Hippocampal formation (tissue), 2 donors: ENCODE data around the gene EXOC7.
"Not testable (repeated sequence)": the region's sequence is repeated elsewhere in the genome, so short reads cannot be mapped to it uniquely, and the experiment has no call there.

Experiments
- DNase-seq, 2 donors: peaks; one replicate each; lab custom pipeline; 2025; lab: John Stamatoyannopoulos, UW

The EXOC7 gene

DNA sequence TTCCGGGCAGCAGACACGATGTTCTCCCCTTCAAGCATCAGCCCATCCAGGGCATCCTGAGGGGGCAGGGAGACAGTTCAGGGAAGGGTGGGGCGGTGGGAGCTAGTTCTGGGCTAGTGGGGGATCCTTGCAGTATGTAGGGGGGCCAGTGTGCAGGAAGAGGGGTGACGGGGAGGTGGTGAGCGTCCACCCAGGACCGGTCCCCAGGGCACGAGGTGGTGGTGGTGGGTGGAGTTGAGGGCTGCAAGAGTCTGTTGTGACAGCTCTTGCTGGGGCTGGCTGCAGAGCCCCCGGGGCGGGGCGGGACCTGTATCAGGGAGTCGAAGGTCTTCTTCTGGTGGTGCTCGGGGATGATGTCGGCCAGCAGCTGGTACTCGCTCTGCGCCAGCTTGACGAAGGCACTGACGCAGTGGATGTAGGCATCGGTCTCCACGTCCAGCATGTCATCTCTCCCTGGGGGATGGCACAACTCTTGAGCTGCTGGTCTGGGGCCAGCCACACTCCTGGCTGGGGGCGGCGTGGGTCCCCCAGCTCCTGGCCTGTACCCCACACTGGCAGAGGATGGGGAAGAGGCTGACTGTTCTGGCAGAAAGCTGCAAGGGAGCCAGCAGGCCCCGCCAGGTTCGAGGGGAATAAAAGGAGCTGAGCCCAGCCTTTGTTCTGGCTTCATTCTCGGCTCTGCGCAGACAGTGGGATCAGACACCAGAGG is 14.6 kb downstream of the EXOC7 start:
- DNase-seq: no peak

DNA sequence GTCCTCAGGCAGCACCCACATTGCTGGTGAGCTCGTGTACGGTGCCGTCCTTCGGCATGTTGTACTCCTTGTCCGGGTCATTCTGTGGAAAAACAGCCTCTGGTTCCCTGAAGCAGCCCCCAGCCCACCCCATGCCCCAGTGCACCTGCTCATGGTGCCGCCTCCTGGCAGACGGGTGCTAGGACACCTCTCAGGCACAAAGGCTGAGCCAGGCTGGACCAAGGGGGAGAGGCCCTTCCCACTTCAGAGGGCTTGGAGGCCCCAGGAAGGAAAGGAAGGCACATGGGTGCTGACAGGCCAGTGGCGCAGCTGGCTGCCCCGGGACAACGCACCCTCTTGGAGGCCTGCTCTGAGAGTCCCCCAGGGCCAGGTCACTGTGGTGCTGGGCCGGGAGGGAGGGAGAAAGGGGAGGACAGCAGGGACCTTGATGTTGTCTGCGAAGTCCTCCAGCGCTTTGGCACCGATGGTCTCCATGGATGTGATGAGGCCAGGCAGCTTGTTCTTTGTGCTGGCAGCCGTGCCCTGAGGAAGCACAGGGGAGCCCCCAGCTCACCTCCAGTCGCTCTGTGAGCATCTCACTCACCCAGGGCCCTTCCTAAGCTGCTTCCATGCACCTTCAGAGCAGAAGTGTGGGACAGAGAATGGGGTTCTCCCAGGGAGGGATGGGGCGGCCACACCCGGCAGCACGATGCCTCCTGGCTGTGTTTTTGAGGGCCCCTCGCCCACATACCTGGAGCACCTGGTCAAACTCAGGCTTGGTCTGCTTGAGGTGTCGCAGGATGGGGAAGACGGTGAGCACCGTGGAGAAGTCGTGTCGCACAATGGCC is 15.3 kb downstream of the EXOC7 start:
- DNase-seq: no peak

DNA sequence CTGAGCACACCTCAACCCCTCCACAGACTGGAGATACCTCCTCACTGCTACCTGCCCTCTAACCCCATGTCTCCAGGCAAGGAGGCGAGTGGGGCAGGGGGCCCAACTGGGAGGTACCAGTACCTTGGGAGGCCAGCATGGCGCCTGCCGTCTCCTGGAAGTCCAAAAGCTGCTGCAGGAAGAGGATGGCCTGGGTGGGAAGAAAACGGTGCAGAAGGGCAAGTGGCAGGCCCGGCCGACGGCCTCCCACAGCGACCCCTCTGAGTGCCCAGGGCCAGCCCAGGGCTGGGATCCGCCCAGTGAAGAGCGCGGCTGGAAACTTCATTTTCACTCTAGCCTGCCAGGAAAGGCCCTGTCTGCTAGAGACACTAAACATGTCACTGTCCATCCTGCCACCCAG is 16.1 kb downstream of the EXOC7 start:
- DNase-seq: no peak

DNA sequence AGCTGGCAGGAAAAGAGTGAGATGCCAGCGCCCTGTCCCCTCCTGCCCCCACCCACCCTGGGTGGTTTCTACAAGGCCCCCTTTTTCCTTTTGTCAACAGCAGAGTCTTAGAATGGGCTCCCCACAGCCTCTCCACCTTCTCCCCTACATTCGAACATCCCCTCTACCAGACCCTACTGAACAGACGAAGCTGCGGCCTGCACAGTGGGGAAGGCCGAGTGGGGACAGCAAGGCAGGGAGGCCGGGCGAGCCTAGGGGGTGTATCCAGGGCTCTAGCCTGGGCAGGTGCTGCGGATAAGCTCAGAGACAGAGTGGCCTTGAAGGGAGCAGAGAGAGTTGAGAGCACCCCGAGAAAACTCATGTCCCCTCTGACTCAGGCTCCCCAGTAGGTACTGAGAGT is 17.2 kb downstream of the EXOC7 start:
- DNase-seq: no peak

DNA sequence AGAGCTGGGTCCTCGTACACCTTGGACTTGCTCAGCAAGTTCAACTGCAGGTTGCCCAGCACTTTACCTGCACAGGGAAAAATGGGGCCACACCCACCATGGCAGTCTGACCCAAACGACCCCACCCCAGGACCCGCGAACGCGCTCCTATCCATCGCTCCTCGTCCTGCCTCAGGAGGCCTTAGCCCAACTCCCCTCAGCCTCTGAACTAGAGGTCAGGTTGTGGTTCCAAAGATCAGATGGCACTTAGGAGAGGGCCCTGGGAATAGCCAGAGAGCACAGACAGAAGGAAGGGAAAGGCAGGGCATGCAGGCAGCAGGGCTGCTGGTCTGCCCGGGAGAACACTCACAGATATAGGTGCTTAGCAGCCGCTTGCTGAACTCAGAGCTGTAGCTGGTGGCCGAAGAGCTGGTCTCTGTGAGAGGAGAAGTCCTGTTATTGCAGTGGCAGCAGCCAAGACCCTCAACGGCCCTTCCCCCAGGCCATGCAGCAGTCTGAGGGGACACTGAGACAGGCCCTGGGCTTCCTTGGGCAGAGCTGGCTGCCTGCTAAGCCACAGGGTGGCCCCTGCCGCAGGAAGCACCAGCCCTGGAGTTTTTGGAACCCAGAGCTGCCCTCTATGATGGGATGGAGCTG is 17.7 kb downstream of the EXOC7 start:
- no peak for DNase-seq

DNA sequence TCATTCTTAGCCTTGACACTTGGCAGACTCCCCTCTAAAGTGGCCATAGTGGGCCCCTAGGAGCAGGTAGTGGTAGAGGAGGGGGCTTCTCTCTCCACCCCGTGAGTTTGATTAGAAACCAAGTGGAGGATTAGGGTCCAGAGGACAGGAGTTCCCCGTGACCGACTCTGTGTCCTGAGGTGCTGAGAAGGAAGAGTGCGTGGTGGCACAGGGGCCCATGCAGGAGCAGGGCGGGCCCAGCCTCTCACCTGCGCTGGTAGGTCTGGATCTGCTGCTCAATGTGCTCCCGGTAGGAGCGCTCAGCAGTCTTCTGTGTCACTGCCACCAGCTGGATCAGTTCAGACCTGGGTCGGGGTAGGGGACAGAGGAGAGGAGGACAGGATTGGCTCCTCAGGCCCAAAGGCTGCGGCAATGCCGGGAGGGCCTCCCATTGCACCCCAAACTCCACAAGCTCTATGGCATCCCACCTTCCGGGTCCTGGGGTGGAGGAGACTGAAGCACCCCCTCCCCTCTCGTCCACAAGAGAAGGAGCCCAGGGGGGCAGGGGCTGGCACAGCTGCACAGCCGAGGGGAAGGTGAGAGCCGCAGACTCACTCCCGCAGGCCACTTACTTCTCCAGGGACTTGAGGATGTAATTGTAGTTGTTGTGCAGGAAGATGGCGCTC is 18.4 kb downstream of the EXOC7 start:
- DNase-seq: no peak

DNA sequence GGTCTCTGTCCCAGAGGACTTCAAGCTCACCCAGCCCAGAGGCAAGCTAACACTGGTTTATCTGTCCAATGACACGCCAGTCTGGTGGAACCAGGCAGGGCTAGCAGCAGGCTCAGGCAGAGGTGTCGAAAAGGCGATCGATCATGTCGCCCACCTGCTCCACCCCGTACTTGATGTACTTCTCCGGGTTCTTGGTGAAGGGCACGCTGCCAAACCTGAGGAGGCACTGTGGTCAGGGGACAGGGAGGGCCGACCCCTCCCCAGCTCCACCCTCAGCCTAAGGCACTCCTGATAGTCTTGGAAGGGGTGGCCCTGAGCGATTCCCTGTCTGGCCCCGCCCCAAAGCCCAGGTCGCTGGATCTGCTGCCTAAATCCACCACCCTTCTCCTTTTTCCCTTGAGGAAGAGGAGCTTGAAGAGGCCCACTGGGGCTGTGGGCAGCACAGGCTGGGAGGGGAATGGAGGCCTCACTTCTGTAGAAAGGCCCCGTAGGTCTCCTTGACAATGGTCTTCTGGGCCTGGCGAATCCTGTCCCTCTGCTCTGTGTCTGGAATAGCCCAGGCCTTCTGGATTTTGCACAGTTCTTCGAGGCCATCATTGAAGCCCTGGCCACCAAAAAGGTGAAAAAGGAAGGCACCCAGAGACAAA is 19.9 kb downstream of the EXOC7 start:
- no peak for DNase-seq

DNA sequence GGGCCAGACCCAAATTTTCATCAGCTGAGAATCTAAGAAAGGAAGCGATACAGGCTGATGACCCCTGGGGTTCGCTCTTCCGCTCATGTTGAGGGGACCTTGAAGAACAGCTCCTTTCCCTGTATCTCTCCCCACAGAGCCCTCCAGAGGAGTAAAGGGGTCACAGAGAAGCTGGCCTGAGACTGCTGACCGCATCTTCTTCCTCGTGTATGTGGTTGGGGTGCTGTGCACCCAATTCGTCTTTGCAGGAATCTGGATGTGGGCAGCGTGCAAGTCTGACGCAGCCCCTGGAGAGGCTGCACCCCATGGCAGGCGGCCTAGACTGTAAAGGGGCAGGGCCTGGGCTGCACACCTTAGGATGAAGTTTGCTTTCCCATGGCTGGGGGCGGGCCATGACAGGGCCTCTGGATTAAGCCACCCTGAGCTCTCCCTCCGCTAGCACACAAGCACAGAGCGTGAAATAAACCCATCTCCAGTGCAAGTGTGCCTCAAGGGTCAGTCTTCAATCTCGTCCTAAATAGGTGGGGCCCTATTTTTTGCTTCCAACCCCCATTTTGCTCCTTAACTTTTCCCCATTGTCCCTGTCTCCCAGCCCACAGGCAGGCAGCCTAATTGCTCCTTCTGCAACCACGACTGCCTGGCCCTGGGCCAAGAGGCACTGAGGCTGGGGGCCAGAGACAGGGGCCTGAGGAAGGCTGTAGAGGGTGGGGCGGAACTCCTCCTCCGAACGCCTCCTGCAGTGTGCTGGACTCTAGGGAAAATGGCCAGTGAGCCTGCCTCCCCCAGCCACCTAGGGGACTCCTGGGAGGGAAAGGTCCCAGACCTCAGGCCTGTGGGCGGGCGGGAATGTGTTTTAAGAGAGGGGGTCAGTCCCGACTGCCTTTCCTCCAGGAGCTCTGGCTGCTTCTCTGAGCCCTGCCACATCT is 21.0 kb downstream of the EXOC7 start:
- no peak for DNase-seq

DNA sequence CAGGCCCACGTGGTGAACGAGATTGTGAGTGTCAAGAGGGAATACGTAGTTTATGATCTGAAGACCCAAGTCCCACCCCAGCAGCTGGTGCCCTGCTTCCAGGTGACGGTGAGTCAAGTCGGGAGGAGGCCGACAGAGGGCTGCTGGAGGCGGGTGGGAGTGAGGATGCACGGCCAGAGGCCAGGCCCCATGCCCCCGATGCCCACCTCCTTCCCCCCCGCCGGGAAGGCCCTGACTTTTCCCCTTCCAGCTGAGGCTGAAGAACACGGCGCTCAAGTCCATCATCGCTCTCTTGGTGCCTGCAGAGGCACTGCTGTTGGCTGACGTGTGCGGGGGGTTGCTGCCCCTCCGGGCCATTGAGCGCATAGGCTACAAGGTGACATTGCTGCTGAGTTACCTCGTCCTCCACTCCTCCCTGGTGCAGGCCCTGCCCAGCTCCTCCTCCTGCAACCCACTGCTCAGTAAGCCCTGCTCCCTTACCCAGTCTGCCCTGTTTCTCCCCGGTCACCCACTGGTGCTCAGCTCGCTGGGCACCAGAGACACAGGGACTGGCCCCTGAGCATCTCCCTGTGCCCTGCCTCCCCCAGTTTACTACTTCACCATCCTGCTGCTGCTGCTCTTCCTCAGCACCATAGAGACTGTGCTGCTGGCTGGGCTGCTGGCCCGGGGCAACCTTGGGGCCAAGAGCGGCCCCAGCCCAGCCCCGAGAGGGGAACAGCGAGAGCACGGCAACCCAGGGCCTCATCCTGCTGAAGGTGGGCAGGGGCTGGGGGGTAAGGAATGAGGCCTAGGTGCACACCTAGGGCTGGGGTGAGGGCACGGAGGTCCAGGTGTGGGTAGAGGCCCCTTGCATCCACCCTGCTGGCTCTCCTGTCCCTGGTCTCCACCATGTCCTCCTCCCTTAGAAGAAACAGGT is 22.0 kb downstream of the EXOC7 start:
- no peak for DNase-seq

DNA sequence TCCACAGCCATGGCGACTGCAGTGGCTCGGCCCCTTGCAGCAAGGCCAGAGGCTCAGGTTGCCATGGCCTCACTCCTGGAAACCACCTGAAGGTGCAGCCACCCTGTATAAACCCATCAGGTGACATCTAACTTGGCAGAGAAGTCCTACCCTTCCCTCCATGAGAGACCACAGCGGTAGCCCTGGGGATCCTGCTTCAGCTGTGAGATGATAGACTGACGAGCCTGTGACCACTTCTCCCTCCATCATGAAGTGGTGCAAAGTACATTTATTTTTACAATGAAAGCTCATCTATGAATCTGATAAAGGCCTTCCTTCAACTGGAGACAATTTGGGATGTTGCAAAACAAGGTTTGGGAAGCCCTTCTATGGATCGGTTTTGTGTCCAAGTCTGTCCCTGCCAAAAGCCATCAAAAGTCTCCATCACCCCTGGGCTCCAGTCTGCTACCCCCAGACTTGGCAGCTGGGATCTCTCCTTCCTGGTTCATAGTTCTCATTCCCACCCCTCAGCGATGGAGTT is 22.8 kb downstream of the EXOC7 start:
- DNase-seq: no peak

DNA sequence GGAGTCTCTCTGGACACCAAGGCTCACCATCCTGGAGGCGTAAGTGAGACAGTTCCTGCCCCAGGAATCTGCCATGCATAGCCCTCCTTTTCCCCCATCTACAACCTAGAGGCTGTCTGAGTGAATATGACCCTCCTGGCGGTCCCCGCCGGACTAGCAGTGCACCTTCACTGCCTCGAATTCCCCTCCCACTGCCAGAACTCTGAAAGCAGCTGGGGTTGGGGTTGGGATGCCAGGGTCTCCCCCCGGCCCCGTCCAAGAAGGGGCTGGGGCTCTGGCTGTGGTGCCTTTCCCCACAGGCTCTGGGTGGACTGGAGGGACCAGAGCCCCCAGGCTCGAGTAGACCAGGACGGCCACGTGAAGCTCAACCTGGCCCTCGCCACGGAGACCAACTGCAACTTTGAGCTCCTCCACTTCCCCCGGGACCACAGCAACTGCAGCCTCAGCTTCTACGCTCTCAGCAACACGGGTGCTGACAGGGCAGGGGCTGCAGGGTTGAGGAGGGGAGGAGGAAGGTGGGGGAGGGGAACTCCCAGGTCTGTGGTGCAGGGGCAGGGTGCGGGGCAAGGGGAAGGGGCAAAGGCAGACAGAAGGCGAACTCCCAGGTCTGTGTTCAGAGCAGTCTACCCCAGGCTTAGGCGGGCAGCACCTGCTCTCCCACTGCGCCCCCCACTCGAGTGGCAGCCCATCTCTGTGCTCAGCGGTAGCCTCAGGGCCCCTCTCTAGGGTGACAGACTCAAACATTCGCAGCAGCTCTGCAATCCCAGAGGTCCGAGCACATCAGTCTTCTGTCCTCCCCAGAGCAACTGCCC is 23.4 kb downstream of the EXOC7 start:
- DNase-seq: no peak

DNA sequence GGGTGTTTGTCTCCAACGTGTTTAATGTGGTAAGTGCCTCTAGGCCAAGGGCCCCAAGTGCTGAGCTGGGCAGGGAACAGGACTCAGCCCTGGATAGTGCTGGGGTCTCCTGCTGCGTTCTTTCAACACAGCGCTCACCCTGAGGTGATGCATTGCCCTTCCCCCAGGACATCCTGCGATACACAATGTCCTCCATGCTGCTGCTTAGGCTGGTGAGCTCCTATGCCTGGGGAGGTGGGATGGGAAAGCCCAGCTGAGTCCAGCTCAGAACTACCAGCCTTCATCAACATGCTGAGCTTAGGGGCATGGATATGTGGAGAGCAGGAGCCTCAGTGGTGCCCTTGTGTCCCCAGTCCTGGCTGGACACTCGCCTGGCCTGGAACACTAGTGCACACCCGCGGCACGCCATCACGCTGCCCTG is 24.0 kb downstream of the EXOC7 start:
- DNase-seq: no peak

DNA sequence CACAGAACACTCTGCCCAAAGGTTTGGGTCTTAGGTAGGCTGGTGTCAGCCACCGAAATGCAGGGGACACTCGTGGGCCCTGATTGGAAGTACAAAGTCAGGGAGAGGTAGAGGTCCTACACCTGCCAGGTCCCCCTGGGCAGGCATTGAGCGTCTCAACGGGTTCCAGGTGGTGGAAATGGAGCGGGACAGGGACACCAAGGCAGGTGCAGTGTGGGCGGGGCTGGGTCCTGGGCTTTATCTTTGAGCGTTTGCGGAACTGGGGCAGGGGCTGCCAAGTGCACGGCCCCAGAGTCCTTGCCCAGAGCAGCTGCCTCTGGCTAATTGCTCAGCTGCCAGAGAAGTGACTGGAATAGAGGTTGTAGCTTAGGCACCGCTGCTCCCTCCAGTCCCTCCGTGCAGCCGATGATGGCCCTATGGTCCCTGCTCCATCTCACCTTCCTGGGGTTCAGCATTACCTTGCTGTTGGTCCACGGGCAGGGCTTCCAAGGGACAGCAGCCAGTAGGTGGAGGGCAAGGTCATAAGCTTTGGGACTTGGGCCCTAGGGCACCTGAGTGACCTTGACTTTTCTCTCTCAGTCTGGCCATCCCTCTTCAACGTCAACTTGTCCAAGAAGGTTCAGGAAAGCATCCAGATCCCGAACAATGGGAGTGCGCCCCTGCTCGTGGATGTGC is 24.6 kb downstream of the EXOC7 start, which contains the start of gene ZACN:
TSS of gene ZACN (plus strand) at position 323 of the 675 bp plus-strand sequence. CDS start at position 406, 83 bp downstream.
- no peak for DNase-seq

DNA sequence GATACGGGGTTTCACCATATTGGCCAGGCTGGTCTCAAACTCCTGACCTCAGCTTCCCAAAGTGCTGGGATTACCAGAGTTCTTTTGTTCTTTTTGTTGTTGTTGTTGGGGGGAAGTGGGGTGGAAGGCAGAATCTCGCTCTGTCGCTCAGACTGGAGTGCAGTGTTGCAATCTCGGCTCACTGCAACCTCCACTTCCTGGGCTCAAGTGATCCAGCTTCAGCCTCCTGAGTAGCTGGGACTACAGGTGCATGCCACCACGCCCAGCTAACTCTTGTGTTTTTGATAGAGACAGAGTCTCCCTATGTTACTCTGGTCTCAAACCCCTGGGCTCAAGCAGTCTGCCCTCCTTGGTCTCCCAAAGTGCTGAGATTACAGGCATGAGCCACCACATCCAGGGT is 25.2 kb downstream of the EXOC7 start:
- DNase-seq: not testable (repeated sequence)

DNA sequence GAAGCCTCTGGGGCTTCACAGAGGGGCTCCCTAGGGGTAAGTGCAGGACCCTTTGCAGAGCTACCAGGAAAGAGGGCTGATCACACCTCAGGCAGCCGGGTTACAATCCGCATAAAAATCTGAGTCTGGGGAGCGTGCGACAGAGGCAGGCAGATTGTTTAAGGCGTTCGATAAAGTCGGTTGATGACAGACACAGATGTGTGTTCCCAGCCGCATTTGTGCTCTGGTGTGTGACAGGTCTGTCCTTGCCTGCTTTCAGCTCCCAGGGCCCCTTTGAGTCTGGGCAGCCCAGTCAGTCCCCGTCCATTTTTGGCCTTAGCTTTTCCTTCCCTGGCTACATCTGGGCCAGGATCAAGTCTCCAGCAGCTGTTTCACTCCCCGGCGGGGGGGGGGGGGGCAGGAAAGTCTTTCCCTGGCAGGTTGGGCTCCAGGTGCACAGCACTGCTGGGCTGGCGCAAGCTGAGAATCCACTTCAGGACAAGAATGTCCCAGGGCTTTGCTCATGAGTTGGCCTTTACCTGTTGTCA is 25.9 kb downstream of the EXOC7 start:
- no peak for DNase-seq

DNA sequence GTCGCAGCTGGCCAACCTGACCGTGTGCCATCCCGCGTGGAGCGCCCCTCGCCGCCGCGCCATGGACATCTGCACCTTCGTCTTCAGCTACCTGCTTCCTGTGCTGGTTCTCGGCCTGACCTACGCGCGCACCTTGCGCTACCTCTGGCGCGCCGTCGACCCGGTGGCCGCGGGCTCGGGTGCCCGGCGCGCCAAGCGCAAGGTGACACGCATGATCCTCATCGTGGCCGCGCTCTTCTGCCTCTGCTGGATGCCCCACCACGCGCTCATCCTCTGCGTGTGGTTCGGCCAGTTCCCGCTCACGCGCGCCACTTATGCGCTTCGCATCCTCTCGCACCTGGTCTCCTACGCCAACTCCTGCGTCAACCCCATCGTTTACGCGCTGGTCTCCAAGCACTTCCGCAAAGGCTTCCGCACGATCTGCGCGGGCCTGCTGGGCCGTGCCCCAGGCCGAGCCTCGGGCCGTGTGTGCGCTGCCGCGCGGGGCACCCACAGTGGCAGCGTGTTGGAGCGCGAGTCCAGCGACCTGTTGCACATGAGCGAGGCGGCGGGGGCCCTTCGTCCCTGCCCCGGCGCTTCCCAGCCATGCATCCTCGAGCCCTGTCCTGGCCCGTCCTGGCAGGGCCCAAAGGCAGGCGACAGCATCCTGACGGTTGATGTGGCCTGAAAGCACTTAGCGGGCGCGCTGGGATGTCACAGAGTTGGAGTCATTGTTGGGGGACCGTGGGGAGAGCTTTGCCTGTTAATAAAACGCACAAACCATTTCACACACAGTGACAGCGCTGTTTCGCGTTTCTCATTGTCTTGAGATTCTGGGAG is 26.6 kb downstream of the EXOC7 start:
- no peak for DNase-seq
